ENCODE measurements around the gene ALPP. TPM values are rescaled to one million over a fixed set of nuclear protein-coding genes. Genes with fewer than 3 reads are reported as not detected.
"Not testable (repeated sequence)": the region's sequence is repeated elsewhere in the genome, so short reads cannot be mapped to it uniquely, and the experiment has no call there.

The ALPP gene
- total RNA-seq, 1 experiment from 2014 or later, result 0.20 TPM

DNA sequence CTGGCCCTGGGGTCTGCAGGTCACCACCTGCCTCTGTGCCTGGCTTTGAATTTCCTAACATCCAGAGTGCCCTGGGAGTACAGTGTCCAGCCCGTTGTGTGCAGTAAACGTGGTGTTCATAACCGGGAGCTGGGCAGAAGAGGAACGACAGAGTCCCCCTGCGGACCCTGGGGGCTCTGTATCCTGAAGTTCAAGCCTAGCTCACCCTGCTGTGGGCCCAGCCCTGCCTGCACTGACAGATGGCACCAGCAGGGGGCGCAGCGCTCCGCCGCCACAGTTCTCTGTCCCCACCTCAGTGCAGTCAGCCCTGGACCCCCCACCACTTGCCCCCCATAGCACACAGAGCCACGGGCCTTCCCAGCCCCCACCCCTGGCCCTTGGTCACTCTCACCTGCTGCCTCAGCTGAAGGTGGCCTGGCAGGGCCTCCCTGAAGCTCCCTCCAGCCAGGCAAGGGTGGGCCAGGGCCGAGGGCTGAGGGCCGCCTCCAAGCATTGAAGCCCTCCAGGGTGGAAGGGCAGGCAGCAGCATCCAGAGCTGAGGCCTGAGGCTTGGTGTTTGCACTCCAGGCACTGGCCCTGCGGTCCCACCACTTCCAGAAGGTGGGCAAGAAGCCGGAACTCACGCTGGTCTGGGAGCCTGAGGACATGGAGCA lies 43.2 kb upstream of the ALPP start:
- not testable (repeated sequence) for H3K4me1 ChIP-seq (ENCODE audit: insufficient read depth, low read length)

More for the DNA sequence above, 43.2 kb upstream of the ALPP start:
- H3T11ph ChIP-seq (ENCODE audit: low read length); H3K18ac ChIP-seq (ENCODE audit: insufficient read length, low read depth, low read length); H2BK5ac ChIP-seq (ENCODE audit: insufficient read length, low read length); H4K5ac ChIP-seq (ENCODE audit: insufficient read length, low read depth, low read length); H3K14ac ChIP-seq (ENCODE audit: insufficient read depth, low read length); H3K79me1 ChIP-seq (ENCODE audit: insufficient read depth, low read depth, low read length, poor library complexity, severe bottlenecking); H2BK12ac ChIP-seq (ENCODE audit: insufficient read length, low read depth, low read length); H4K20me1 ChIP-seq (ENCODE audit: control insufficient read depth, insufficient read depth, insufficient read length); H3K23me2 ChIP-seq (ENCODE audit: insufficient read length, low read depth, low read length, poor library complexity, severe bottlenecking); H4K8ac ChIP-seq (replicated peaks; ENCODE audit: insufficient read length, low read depth, low read length); H3K56ac ChIP-seq (ENCODE audit: insufficient read length, low read depth, low read length); H3K27ac ChIP-seq (ENCODE audit: insufficient read length, low read depth, low read length); H3K4me3 Mint-ChIP-seq; H3K4ac ChIP-seq (ENCODE audit: low read depth, low read length); H3K36me3 Mint-ChIP-seq (ENCODE audit: insufficient read depth in 1 of 3, low read depth in 3 of 3); H3K9me3 Mint-ChIP-seq; H2BK15ac ChIP-seq (ENCODE audit: low read depth, low read length); H3K79me2 ChIP-seq (ENCODE audit: insufficient read depth, low read length); H3K27me3 Mint-ChIP-seq (ENCODE audit: low read depth); H2AK5ac ChIP-seq (ENCODE audit: insufficient read length, low read length); H2AFZ ChIP-seq (ENCODE audit: low read length); H3K4me1 Mint-ChIP-seq; H2BK20ac ChIP-seq (ENCODE audit: low read depth, low read length, poor library complexity, severe bottlenecking); H3K27me3 ChIP-seq (ENCODE audit: insufficient read depth, low read length); H3K9ac ChIP-seq (ENCODE audit: extremely low read depth, insufficient read length, low read length); H3K9me3 ChIP-seq (ENCODE audit: control insufficient read depth, low read depth, low read length); H4K91ac ChIP-seq (ENCODE audit: insufficient read length, low read depth, low read length); H2BK120ac ChIP-seq (ENCODE audit: low read depth, low read length, poor library complexity, severe bottlenecking); H3K23ac ChIP-seq (ENCODE audit: insufficient read length, low read depth, low read length); H3K4me2 ChIP-seq (ENCODE audit: insufficient read depth, insufficient read length, low read length): not testable (repeated sequence)
- H3K27ac Mint-ChIP-seq, result peak overlapping the region in 1 of 3 experiments; percentile 74; a peak in 1 of 7 replicates
- no CpG with 5 or more reads among the region's 15 CpGs for WGBS (ENCODE audit: extremely low coverage, insufficient read length, low lambda C conversion rate)
- TF ChIP-seq CTCF (conservative IDR thresholded peaks at IDR 0.05), result peak; percentile 81
- peak; percentile 37 for DNase-seq

All from H9 (cell line).